GM19452 (cell line): ENCODE data around the gene HOXA9.

ENCODE experiments used
- ATAC-seq: cut with Tn5 transposase; IDR thresholded peaks from one replicate; pipeline ENCODE4 v1.9.1; 2021; ENCODE audit not compliant: unreplicated experiment

The HOXA9 gene

DNA sequence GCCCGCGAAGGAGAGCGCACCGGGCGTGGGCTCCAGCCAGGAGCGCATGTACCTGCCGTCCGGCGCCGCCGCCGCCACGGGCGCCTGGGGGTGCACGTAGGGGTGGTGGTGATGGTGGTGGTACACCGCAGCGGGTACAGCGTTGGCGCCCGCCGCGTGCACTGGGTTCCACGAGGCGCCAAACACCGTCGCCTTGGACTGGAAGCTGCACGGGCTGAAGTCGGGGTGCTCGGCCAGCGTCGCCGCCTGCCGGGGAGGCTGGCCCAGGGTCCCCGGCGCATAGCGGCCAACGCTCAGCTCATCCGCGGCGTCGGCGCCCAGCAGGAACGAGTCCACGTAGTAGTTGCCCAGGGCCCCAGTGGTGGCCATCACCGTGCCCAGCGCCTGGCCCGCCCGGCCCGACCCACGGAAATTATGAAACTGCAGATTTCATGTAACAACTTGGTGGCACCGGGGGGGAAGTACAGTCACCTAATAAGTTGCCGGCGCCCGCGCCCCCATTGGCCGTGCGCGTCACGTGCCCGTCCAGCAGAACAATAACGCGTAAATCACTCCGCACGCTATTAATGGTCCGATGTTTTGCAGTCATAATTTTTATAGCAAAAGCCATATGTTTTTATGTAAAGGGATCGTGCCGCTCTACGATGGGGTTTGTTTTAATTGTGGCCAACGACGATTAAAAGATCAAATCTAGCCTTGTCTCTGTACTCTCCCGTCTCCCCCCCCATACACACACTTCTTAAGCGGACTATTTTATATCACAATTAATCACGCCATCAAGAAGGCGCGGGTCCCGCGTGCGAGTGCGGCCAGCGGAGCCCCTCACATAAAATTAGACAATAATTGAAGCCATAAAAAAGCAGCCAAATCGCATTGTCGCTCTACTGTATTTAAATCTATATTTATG is at the start of gene HOXA9:
HOXA9 (minus strand) TSS at position 449 of the 907 bp plus-strand sequence; CDS start at position 369, 80 bp downstream.
- no peak for ATAC-seq

DNA sequence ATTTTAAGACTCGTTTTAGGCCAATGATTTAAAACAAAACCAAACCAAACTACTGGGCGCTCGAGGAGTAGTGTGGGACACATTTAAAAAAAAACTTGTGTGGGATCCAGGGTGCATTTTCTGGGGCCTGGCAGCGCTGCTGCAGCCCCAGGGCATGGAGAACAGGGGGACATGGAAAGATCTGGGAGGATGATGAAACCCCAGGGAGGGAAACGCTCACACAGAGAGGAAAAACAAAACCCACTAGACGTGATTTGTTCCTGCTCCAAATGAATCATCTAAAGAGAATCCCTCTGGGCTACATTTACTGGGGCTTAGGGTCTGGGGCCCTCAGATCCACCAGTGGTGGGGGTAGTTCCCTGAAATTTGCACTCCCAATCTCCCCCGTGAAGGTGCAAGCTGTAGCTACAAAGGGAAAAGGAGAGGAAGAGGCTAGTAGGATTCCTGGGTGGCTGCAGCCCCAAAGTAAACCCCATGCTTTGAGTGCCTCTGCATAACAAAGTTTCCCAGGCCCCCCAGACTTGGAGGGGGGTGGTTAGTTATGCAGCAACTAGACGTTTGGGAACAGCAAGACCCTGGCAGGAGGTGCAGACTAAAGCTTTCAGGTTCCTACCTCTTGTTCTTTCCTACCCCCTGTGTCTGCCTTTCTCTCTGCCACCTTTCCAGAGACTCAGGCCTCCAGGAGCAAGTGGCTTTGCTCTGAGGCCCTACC is 49.1 kb upstream of the HOXA9 start:
- ATAC-seq = no peak

DNA sequence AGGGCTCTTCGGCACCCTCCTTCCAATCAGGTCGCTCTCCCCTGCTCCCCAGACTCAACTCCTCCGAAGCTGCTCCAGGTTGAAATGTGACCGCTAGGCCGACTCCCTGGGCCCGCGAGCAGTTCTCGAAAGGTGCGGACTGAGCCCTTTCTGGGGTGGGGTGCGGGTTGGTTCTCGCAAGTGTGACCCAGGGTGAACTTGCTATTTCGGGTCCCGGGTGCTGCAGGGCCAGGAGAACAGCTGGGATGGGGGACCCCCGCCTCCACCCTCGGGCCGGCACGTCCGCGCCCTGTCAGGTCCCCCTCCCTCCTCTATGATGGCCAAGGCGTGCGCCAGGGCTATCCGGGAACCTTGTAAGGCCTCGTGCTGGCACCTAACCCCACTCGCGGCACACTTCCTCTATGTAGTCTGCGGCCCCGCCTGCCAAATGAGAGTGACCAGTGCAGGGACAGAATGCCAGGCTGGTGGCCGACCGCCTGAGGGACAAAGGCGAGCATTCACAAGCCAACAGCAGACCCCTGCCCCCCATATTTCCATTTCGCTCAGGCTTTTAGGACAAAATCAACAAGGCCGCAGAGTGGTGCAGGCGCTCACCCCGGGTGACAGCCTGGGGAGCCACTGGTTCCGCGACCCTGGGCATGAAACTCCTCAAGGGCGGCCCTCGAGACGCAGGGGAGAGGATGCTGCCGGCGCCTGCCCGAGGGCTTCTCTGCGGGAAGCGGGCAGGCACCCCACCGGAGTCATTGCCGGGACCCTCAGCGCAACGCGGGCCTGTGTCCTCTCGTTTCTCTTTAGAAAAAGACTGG is 48.3 kb upstream of the HOXA9 start:
- ATAC-seq = no peak

DNA sequence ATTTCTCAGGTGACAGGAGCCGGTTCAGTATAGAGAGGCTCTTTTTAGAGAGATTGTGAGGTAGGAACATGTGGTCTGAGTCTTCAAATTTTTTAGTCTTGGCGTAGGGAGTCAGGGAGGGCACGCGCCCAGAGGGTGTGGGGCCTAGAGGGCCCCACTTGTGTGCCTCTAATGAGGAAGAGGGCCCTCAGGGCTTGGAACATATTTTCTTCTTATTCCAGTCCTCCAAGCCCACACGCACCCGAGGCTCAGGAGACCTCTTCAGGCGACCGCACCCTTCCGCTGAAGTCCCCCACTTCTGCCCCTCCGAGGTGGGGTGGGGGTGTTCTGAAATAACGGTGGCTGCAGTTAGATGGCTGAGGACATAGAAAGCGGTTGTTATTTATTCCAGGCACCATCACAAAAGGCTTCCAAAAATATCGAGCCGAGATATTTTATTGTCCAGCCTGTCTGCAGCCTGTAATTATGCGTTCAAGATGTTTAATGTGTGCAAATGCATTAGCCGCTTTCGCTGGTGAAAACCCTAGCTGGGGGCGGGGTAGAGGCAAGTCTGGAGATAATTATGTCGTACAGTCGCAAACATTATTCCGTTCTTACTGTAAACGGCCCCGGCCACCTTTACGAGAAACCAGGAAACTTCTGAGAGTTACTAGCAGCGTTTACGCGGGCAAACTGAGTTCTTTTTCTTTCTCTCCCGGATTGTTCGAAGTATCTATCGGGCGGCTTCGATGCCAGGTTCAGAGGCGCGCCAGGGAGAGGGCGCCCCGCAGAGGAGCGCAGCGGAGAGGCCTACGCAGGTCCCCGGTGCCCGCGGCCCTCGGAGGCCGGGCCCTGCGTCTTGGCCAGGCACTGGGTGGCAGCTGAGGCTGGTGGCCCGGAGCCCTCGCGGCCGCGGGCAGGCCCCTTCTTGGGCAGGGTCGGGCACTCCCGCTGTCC is 47.4 kb upstream of the HOXA9 start:
- no peak for ATAC-seq

DNA sequence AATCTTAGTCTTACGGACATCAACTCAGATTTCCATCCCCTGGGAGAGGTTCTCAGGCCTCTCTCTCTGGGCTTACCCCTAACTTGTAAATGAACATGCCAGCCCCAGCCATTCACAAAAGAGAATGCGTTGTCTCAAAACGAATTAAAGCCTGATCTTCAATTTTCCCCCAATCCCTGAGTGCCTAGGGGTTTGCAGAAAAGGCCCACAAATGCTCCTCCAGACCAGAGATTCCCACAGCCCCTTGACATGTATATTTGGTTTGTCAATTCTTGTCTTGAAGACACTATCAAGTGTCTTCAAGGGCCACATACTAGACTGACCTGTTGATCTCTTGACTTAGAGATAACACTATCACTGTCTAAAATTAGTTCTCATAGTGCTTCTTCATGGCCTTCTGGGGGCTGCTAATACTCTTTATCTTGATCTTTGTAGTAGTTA is 46.4 kb upstream of the HOXA9 start:
- ATAC-seq = no peak

DNA sequence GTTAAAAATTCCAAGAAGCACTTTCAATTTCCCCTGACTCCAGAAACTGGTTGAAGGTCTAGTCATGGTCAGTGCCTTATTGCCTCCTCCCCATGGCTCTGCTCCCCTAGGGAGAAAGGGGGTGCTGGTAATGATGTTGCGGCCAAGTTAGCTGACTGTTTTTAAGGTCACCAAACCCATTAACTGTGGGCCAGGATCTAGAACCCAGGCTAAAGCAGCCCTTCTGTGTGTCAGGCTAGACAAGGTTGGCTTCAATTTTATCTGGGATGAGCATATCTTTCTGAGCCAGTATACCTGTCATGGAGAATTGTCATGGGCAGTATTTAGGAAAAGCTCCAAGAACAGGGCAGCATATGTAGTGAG is 45.7 kb upstream of the HOXA9 start:
- ATAC-seq = no peak

DNA sequence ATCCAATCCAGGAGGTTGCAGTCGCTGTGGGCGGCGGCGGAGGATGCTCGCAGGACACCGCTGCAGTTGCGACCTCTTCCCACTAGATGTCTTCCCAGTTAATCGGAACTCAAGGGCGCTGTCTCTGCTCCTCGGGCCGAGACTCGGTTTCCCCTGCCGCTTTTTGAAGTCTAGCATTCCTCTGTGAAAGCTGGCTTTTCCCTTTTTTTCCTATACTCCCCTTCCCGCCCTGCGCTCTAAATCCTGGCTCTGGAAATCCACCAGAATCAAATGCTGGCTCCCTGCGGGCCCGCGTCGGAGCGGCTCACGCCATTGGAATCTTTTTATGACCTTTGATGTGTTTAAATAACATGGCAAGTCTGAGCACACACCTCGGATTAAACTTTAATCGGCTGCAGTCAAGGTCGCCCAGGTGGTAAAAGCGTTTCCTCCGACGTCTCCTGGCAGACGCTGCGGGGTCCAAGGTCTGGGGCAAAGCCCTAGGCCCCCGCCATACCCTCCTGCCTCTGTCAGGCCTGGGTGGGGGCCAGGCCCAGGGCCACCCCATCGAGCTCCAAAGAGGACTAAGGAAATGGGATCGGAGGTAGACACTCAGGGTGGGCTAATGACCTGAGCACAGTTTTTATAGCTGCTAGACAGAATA is 45.2 kb upstream of the HOXA9 start:
- ATAC-seq = no peak

DNA sequence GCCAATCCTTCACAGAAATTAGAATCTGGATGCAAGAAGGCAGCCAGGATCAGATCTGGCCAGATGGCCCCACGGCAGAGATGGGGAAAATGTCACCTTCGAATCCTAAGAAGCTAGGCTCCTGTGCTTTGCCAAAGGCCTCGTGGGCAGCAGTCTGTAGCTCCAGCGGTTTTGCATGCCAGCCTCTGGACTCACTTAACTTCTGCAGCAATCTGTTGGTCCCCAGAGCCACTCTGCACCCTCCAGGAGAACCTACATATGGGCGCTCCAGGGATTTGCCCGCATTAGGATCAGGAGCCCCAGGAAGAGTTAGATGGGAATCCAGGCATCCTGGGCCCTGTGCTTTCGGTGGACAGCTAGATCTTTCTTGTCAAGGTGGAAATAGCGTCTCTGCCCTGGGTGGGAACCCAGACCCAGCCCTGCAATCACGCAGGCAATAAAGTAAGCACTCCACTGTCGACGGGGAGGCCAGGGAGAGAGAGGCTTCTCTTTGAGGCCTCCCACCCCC is 44.6 kb upstream of the HOXA9 start:
- no peak for ATAC-seq

DNA sequence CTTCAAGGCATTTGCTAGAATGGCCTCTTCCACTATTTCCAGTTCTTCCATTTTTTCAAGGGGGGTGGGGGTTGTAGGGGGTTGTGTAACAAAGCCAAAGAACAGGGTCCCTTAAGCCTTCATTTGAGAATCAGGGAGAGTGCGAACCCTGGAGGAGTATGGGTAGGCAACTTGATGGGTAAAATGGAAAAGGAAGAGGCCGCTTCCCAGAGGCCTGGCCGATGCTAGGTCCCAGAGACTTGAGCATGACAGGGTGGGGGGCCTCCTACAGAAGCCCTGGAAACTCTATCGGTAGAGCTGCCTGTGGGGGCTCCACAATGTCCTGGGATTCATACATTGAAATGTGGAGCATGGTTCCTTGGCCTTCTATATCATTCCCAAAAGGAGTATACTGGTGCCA is 43.7 kb upstream of the HOXA9 start:
- no peak for ATAC-seq

DNA sequence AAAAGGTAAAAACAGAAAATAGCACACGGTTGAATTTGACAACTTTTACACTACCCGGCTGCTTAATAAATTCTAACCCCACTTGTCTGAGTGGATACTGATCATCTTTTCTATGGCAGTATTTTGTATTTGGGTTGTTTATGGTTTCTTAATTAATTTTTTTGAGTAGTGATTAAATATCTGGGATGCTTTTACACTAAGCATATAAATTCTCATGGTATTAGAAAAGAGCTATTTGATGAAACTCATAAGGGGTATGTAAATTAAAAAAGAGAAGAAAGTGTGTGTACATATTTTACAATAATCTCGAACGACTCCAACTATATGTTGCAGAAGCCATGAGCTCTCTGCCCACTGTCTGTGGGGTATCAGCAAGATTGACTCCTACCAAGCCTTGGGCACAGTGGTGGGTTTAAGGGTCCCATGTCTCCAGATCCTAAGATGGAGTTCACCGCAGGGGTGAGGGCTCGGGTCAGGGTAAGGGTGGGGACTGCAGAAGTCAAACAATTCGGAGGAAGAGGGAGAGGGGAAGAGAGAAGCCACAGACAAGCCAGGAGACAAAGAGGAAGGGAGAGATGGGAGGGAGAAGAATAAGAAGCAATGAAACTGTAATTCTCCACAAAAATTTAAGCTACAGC is 42.1 kb upstream of the HOXA9 start:
- ATAC-seq = no peak

DNA sequence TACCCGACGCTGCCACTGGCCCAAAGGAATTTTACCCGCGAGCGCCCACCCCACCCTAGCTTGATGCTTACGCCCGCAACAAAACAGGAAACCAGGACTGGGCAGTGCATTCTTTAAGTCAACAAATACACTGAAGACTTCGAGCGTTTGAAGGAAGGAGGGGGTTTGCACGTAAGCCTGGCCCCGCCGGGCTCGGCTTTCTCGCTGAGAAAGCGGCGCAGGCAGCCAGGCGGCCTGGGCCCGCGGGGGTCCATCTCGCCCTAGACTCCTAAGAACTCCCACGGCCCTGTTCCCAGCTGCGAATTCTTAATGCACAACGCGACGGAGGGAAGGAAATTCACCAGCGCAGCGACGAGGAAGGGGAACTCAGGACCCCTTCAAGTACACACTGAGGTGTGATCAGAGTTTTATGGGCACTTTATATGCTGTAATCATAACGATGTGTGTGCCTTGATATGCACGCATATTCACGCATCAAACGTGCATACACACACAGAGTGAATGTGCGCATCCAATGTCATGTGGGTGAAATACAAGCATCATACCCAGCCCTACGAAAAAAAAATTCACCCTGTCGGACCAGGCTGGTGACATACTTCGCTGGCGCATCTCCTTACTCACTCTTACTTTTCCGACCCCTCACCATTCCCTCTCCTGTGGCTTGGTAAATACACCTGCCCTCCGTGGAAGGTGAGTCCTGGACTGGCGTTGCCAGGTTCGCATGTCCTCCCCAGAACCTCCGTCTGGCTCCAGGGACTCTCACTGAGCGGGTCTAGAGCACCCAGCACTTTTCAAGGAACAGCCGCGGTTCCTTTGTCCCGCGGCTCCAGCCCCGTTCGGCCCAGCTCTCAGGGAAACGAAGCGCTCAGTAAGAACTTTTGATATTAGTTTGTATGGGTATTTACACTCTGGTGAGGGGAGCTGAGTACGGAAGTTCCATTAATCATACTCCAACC is 40.3 kb upstream of the HOXA9 start:
- ATAC-seq = no peak

DNA sequence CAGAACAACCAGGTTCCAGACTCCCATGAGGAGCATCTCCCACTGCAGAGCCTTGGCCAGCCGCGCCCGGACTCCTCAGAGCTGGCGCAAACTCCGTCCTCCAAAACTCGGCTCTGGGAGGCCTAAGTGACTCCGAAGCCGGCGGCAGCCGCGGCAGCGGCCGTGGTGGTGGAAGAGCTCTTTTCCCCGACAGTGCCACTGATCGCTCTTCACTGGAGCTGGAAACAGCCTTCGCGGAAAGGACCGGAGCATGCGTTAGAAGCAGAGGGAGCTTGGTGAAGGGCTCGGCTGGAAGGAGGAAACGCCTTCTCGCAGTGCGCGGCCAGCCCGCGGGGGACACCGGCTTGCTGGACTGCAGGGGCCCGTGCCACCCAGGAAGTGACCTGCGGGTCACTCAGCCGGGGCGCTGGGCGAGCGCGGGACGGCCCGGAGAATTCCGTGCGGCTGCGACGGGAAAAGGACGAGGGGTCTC is 39.5 kb upstream of the HOXA9 start:
- ATAC-seq = no peak

DNA sequence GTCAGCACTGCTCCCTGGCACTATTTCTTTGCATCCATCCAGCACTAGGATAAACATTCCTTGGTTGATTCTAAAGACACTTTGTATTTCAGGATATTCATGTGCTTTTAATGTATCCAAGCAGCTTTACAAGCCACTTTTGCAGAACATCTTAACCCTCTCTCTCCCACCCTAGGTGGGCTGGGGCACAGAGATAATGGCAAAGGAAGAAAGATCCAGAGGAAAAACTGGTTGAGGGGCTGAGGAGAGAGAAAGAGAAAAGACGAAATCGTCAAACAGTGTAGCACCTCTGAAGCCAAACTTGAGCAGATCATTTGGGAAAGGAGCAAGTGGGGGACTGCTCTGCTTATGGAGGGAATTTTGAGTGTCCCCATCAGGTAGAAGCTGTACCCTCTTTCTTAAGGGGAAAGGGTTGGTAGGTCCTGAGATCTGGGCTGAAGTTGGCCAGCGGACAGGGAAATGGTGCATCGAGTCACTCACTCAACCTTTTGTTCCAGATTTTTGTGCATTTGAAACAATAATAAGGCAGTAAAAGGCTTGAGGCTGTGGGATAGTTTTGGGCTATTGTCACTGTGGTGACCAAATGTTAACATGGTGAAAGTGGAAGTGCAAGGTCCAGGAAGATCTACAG is 38.7 kb upstream of the HOXA9 start:
- no peak for ATAC-seq

DNA sequence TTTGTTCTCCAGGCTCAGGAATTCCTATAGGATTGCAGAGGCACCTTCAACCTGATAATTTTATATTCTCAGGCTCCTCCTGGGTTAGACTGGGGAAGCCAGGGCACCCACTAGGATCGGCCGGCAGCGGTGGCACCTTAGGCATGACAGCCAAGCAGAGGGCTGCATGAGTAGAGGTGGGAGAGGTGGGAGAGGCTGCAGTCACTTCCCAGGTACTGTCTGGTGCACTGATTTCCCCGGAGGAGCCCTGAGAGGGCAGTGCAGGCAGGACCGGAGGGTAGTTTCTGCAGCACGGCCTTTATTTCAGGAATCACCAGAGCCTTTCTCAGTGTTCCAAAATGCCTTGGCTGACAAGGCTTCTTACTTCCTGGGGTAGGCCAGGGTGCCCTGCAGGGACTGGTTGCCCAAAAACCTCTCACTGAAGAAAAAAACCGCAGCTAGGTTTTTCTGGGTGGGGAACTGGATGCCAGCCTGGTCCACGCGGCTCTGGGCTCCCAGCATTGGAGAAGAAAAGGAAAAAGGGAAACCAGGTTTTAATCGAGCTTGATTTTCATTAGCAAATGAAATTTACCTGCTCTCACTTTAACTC is 38.1 kb upstream of the HOXA9 start:
- no peak for ATAC-seq

DNA sequence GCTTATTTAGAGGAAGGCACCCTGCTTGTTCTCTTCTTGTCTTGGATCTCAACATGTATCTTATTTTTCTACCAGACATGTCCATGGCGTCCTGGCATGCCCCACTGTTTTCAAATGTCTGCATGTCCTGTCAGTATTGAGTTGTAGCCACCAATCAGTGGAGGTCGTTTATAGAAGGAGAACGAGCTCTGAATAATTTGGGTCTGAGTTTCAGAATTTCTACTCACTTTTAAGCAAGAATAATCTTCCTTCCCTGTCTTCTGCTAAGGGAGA is 37.5 kb upstream of the HOXA9 start:
- ATAC-seq = no peak

DNA sequence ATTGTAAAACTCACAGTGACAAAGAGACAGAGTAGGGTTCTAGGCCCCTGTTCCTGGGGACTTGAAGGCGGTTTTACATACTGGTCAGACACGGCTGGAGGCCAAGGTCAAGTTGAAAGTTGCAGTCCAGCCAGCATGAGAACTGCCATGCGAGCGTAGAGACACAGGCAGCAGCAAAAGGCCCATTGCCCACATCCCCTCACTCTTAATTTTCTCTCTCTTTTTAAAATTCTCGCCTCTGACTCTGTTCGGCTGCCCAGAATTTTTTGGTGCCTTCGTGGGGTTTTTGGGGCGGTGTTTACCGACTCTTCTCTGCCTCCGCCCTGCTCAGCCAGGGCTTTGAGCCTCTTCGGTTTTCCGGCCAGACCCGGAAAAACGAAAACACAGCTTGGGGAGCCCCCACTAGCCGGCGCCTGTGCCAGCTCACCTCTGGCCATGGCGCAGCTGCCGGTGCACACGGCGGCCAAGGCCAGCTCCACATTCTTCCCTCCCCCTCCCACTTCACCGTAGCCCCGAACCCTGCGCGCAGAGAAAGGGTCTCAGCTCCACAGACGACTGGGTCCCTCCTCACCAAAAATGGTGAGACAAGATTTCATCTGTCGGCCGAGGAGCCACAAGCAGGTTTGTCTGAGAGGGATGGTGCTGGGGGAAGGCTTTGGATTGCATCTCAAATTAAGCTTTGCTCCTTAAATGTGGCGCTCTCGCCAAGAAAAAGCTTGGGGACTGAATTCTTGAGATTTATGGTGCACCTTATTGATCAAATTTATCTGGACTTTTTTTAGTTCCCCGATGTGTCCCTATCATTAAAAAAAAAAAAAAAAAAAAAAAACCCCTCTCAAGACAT is 36.9 kb upstream of the HOXA9 start:
- ATAC-seq = no peak
